WTC11 (cell line): ENCODE results near the gene ZC3H13. TPM values are rescaled to one million over a fixed set of nuclear protein-coding genes. Genes with fewer than 3 reads are reported as not detected.

Experiments used
- ATAC-seq: fragments of 200-7000 bp; cut with Tn5 transposase; 2 replicates; pipeline ENCODE4 v1.10.0; 2021; ENCODE audit warnings: mild to moderate bottlenecking, moderate library complexity
- CTCF ChIA-PET: fragments of 300-600 bp; sonication (Branson Sonifier 250); formaldehyde crosslinking; loops from one replicate; lab custom pipeline; 2021; ENCODE audit warnings: antibody characterized with exemption; lab: Charles Lee
- POLR2A ChIA-PET: fragments of 350-600 bp; sonication (Branson Sonifier 250); formaldehyde crosslinking; loops from one replicate; lab custom pipeline; 2021; ENCODE audit warnings: antibody characterized with exemption; lab: Charles Lee
- DNase-seq: peaks from one replicate; pipeline ENCODE4 v3.0.0; 2021; ENCODE audit warnings: low spot score
- H3K27ac Mint-ChIP-seq: 2 replicates; pipeline ENCODE4 v1.8.0; 2021; ENCODE audit warnings: mixed read lengths
- H3K27me3 Mint-ChIP-seq: 2 replicates; pipeline ENCODE4 v1.8.0; 2021; ENCODE audit warnings: low read depth, mild to moderate bottlenecking, moderate library complexity, mixed read lengths
- H3K36me3 Mint-ChIP-seq: 2 replicates; pipeline ENCODE4 v1.8.0; 2021; ENCODE audit warnings: mixed read lengths
- H3K4me1 Mint-ChIP-seq: 2 replicates; pipeline ENCODE4 v1.8.0; 2022; ENCODE audit warnings: mixed read lengths
- H3K4me3 Mint-ChIP-seq: 2 replicates; pipeline ENCODE4 v1.8.0; 2021; ENCODE audit warnings: mild to moderate bottlenecking, moderate library complexity, mixed read lengths
- H3K9me3 Mint-ChIP-seq: 2 replicates; pipeline ENCODE4 v1.8.0; 2021; ENCODE audit warnings: mixed read lengths
- ARID4B ChIP-seq: sonication (generic); formaldehyde crosslinking; IDR thresholded peaks from 2 replicates; pipeline ENCODE4 v1.8.0; 2023; ENCODE audit warnings: missing genetic modification reagents, mild to moderate bottlenecking, borderline replicate concordance
- MLX ChIP-seq: sonication (generic); formaldehyde crosslinking; IDR thresholded peaks from 2 replicates; pipeline ENCODE4 v1.8.1; 2023; ENCODE audit warnings: mild to moderate bottlenecking, missing genetic modification reagents, moderate library complexity
- MYBL2 ChIP-seq: sonication (generic); formaldehyde crosslinking; IDR thresholded peaks from 2 replicates; pipeline ENCODE4 v1.8.1; 2023; ENCODE audit warnings: mild to moderate bottlenecking, moderate library complexity, missing genetic modification reagents
- NFE2L1 ChIP-seq: sonication (generic); formaldehyde crosslinking; IDR thresholded peaks from 2 replicates; pipeline ENCODE4 v1.8.1; 2023; ENCODE audit warnings: missing genetic modification reagents
- NFYB ChIP-seq: sonication (generic); formaldehyde crosslinking; conservative IDR thresholded peaks from 2 replicates; pipeline ENCODE4 v1.8.0; 2022; ENCODE audit warnings: low read depth, missing genetic modification reagents
- NR2C2 ChIP-seq: sonication (generic); formaldehyde crosslinking; IDR thresholded peaks from 2 replicates; pipeline ENCODE4 v1.8.0; 2022; ENCODE audit warnings: mild to moderate bottlenecking, missing genetic modification reagents
- USF1 ChIP-seq: sonication (generic); formaldehyde crosslinking; IDR thresholded peaks from 2 replicates; pipeline ENCODE4 v1.8.0; 2022; ENCODE audit warnings: mild to moderate bottlenecking, missing genetic modification reagents
- USF2 ChIP-seq: sonication (generic); formaldehyde crosslinking; IDR thresholded peaks from 2 replicates; pipeline ENCODE4 v1.8.1; 2023; ENCODE audit warnings: mild to moderate bottlenecking, missing genetic modification reagents, moderate library complexity
- ZNF121 ChIP-seq: sonication (generic); formaldehyde crosslinking; IDR thresholded peaks from 2 replicates; pipeline ENCODE4 v1.8.0; 2023; ENCODE audit warnings: missing genetic modification reagents
- total RNA-seq: library from RNA; stranded (reverse); gene quantifications from 3 replicates; pipeline ENCODE4 v1.2.3, GENCODE V29; 2021
- TF ChIP-seq, protein P1 (sequence below): sonication (generic); formaldehyde crosslinking; conservative IDR thresholded peaks from 2 replicates; pipeline ENCODE4 v1.8.1; 2023; ENCODE audit warnings: mild to moderate bottlenecking, low read depth, missing genetic modification reagents, moderate library complexity
- TF ChIP-seq, protein P2 (sequence below): sonication (generic); formaldehyde crosslinking; IDR thresholded peaks from 2 replicates; pipeline ENCODE4 v1.8.0; 2022; ENCODE audit warnings: mild to moderate bottlenecking, missing genetic modification reagents
- TF ChIP-seq, protein P3 (sequence below): sonication (generic); formaldehyde crosslinking; IDR thresholded peaks from 2 replicates; pipeline ENCODE4 v1.8.0; 2022; ENCODE audit warnings: mild to moderate bottlenecking, missing genetic modification reagents

ZC3H13 gene
- total RNA-seq, 1 experiment from 2014 or later, result 49.7 TPM

DNA sequence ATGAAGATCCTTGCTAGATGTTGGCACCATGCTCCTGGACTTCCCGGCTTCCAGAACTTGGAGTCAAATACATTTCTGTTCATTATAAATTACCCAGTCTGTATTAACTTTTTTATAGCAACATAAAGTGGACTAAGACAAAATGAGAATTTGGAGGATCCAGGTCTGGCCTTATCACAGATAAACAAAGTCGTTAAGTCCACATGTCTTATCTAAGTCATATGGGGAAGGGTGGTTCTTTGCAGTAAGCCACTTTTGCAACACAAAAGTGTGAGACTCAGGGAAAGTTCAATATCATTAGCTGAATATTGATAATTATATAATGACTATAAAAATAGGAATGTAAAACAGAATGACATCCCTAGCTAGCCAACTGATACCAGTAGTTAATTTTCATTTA is 109.4 kb downstream of the ZC3H13 start:
- no peaks in the 10 kb centered on the region for H3K27me3 Mint-ChIP-seq
- ATAC-seq (no peak), DNase-seq (no peak)
- H3K9me3 Mint-ChIP-seq, result no peaks in the 10 kb centered on the region
- CTCF ChIA-PET, result no interaction called here
- no peak overlapping the region for H3K4me3 Mint-ChIP-seq
- POLR2A ChIA-PET, result no interaction called here
- no peaks in the 10 kb centered on the region for H3K4me1 Mint-ChIP-seq
- no peaks in the 10 kb centered on the region for H3K36me3 Mint-ChIP-seq
- H3K27ac Mint-ChIP-seq, result no peak overlapping the region
- TF ChIP-seq, protein P1, sequence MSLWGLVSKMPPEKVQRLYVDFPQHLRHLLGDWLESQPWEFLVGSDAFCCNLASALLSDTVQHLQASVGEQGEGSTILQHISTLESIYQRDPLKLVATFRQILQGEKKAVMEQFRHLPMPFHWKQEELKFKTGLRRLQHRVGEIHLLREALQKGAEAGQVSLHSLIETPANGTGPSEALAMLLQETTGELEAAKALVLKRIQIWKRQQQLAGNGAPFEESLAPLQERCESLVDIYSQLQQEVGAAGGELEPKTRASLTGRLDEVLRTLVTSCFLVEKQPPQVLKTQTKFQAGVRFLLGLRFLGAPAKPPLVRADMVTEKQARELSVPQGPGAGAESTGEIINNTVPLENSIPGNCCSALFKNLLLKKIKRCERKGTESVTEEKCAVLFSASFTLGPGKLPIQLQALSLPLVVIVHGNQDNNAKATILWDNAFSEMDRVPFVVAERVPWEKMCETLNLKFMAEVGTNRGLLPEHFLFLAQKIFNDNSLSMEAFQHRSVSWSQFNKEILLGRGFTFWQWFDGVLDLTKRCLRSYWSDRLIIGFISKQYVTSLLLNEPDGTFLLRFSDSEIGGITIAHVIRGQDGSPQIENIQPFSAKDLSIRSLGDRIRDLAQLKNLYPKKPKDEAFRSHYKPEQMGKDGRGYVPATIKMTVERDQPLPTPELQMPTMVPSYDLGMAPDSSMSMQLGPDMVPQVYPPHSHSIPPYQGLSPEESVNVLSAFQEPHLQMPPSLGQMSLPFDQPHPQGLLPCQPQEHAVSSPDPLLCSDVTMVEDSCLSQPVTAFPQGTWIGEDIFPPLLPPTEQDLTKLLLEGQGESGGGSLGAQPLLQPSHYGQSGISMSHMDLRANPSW (CRISPR knock-in tag), result no peak
- TF ChIP-seq MYBL2 (CRISPR knock-in tag), result no peak
- TF ChIP-seq NFE2L1, result no peak
- no peak for TF ChIP-seq ZNF121 (CRISPR knock-in tag)
- TF ChIP-seq, protein P2, sequence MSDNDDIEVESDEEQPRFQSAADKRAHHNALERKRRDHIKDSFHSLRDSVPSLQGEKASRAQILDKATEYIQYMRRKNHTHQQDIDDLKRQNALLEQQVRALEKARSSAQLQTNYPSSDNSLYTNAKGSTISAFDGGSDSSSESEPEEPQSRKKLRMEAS (CRISPR knock-in tag), result no peak
- no peak for TF ChIP-seq MLX (CRISPR knock-in tag)
- TF ChIP-seq NR2C2 (CRISPR knock-in tag), result no peak
- TF ChIP-seq ARID4B (CRISPR knock-in tag), result no peak
- TF ChIP-seq, all 79 proteins: peak for 0

DNA sequence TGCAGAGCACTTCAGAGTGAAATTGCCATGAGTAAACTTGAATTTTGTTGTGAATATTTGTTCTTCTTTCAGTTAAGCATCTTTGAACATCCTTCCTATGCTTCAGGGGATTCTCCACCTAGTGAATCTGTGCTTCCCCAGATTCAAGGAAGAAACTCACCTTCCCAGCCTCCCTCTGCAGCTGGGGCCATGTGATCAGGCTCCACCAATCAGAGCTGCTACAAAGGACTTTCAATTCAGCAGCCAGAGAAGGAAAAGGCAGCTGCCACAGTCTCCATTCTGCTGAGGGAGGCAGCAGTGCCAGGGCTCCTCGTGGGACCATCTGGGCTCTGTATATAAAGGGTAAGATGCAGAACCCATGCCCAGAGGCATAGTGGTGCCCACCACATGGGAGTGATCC is 111.3 kb downstream of the ZC3H13 start:
- H3K4me1 Mint-ChIP-seq, result no peaks in the 10 kb centered on the region
- ATAC-seq, result no peak; the same call in 1 of the 2 replicates
- CTCF ChIA-PET, result interaction anchor here (1.3 kb wide), 1 partner anchor 219 kb away, joined by 3 read pairs; no protein-coding TSS in a partner anchor

More for the DNA sequence above, 111.3 kb downstream of the ZC3H13 start:
- peak; percentile 14 for DNase-seq
- Mint-ChIP-seq H3K9me3 (no peaks in the 10 kb centered on the region), H3K36me3 (no peaks in the 10 kb centered on the region), H3K4me3 (no peak overlapping the region), H3K27ac (no peak overlapping the region), H3K27me3 (no peaks in the 10 kb centered on the region)
- POLR2A ChIA-PET, result no interaction called here
- peak; percentile 88 for TF ChIP-seq USF2 (CRISPR knock-in tag)
- TF ChIP-seq NFYB (CRISPR knock-in tag), result peak; percentile 57
- TF ChIP-seq, protein P3, sequence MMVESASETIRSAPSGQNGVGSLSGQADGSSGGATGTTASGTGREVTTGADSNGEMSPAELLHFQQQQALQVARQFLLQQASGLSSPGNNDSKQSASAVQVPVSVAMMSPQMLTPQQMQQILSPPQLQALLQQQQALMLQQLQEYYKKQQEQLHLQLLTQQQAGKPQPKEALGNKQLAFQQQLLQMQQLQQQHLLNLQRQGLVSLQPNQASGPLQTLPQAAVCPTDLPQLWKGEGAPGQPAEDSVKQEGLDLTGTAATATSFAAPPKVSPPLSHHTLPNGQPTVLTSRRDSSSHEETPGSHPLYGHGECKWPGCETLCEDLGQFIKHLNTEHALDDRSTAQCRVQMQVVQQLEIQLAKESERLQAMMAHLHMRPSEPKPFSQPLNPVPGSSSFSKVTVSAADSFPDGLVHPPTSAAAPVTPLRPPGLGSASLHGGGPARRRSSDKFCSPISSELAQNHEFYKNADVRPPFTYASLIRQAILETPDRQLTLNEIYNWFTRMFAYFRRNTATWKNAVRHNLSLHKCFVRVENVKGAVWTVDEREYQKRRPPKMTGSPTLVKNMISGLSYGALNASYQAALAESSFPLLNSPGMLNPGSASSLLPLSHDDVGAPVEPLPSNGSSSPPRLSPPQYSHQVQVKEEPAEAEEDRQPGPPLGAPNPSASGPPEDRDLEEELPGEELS (CRISPR knock-in tag), result no peak
- TF ChIP-seq USF1 (CRISPR knock-in tag), result peak; percentile 86
